Tongue (tissue), 2 donors: ENCODE data around the gene CMKLR1. TPM values are rescaled to one million over a fixed set of nuclear protein-coding genes. Genes with fewer than 3 reads are reported as not detected.

Experiments used
- DNase-seq: peaks from one replicate; pipeline ENCODE4 v3.0.0-alpha.2; 2015
- total RNA-seq: library from RNA; depleted of rRNA; stranded (reverse); fragments of >200 nt; gene quantifications from one replicate; pipeline ENCODE4 v1.2.3, GENCODE V29; 2014

CMKLR1 gene
- total RNA-seq, 1 donor from 2014 or later, result 6.1 TPM

GRCh38 chr12:108361606-108362005, 22.5 kb upstream of the CMKLR1 start:
- no peak for DNase-seq

- DNase-seq, result no peak
These were observed 21.4 kb upstream of the CMKLR1 start for GRCh38 chr12:108360487-108360886.

GRCh38 chr12:108360057-108360456, 20.9 kb upstream of the CMKLR1 start:
- no peak for DNase-seq

- no peak for DNase-seq
These were observed 19.5 kb upstream of the CMKLR1 start for GRCh38 chr12:108358580-108358965.

- DNase-seq, result no peak
These were observed 18.9 kb upstream of the CMKLR1 start for GRCh38 chr12:108357834-108358579.

GRCh38 chr12:108356835-108357806, 18.0 kb upstream of the CMKLR1 start:
- DNase-seq, result no peak

- DNase-seq, result no peak
These were observed 16.0 kb upstream of the CMKLR1 start for GRCh38 chr12:108355069-108355468.

- no peak for DNase-seq
These were observed 13.5 kb upstream of the CMKLR1 start for GRCh38 chr12:108352591-108352990.

- DNase-seq, result no peak
These were observed 11.4 kb upstream of the CMKLR1 start for GRCh38 chr12:108350511-108350910.

- DNase-seq, result peak; percentile 72
These were observed 10.2 kb upstream of the CMKLR1 start for GRCh38 chr12:108349278-108349688.

- no peak for DNase-seq
These were observed 9.7 kb upstream of the CMKLR1 start for GRCh38 chr12:108348842-108349241.

- no peak for DNase-seq
These were observed 7.9 kb upstream of the CMKLR1 start for GRCh38 chr12:108346727-108347710.

- DNase-seq, result no peak
These were observed 6.9 kb upstream of the CMKLR1 start for GRCh38 chr12:108345716-108346633.

GRCh38 chr12:108342985-108343384, 3.9 kb upstream of the CMKLR1 start:
- DNase-seq, result no peak

GRCh38 chr12:108341854-108342847, 3.0 kb upstream of the CMKLR1 start:
- no peak for DNase-seq

- DNase-seq, result no peak
These were observed 2.2 kb upstream of the CMKLR1 start for GRCh38 chr12:108341356-108341755.

GRCh38 chr12:108340037-108340436, 926 bp upstream of the CMKLR1 start:
- DNase-seq, result no peak

- no peak for DNase-seq
These were observed 1.6 kb downstream of the CMKLR1 start for GRCh38 chr12:108337235-108338223.
